Ureter (tissue), 1 donor: ENCODE data around the gene PSMD1. TPM values are rescaled to one million over a fixed set of nuclear protein-coding genes. Genes with fewer than 3 reads are reported as not detected.
A peak's percentile ranks its signal among the peaks of the same experiment; 100 is the strongest.

Source experiments
- DNase-seq: peaks from one replicate; pipeline ENCODE4 v3.0.0-alpha.2; 2020; ENCODE audit warnings: low spot score
- total RNA-seq: library from RNA; stranded (reverse); gene quantifications from one replicate; pipeline ENCODE4 v1.2.4, GENCODE V29; 2023
- donor health status: DM: yes; HTN: yes; CAD: no.

PSMD1 gene
- total RNA-seq, 1 donor from 2014 or later: 102 TPM

DNA sequence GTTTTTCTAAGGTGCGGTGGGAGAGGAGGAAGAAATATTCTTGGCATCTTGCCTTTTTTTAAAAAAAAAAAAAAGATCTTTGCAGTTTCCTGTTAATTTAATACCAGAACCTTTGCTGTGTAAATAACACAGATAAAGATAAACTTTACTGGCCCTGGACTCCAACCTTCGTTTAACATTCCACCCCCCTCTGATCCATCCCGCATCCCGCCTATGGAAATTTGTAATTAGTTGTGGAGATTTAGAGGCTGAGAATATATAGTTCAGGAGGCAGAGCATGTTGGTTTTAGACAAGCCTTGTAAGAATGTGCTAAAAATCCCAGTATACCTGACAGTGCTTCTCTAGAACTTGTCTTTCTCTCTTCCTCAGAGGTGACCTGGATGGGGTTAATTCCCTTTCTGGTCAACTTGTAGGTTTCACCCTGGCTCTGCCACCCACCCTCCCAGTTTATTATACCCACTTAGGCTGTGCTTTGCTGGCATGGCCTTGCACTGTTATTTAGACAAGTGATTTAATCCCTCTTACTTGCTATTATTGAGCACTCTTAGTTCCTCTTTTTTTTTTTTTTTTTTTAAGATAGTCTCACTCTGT is 22.3 kb upstream of the PSMD1 start:
- no peak for DNase-seq

DNA sequence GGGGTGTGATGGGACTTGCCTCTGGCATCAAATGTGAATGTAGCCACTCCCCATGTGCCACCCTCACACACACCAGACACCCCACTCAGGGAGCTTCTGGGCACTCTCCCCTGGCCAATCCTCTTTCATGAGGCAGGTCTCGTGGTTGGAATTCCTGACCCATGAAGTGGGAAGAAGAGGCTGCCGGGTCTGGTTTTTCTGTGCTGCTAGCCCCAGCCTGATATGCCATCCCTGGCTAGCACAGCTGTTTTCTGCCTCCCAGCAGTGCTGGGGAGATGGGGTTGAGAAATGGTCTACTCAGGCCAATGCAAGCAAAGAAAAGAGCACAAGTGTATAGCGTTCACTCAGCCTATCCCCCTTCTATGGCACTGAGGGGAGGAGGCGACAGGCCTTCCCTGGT is 20.5 kb upstream of the PSMD1 start:
- no peak for DNase-seq

DNA sequence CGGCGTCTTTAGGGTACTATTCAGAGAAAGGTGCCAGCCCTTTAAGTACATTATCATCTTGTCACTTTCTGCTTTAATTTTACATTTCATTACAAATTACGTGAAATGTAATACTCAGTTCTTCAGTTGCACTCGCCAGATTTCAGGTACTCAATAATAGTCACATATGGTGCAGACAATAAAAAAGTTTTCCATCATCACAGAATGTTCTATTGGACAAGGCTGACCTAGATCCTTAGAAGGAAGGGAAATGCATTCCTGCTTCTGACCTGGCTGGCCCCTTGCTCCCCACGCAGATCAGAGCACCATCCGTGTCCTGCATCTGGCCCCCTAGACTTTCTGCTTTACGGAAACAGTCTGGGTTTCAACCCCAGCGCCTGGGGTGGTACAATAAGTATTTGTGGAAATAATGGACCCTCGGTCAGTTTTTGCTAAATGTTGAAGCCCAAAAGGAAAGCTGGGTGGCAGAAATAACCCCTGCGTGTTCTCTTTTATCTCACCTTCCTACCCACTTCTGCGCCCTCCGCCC is 20.0 kb upstream of the PSMD1 start:
- no peak for DNase-seq

DNA sequence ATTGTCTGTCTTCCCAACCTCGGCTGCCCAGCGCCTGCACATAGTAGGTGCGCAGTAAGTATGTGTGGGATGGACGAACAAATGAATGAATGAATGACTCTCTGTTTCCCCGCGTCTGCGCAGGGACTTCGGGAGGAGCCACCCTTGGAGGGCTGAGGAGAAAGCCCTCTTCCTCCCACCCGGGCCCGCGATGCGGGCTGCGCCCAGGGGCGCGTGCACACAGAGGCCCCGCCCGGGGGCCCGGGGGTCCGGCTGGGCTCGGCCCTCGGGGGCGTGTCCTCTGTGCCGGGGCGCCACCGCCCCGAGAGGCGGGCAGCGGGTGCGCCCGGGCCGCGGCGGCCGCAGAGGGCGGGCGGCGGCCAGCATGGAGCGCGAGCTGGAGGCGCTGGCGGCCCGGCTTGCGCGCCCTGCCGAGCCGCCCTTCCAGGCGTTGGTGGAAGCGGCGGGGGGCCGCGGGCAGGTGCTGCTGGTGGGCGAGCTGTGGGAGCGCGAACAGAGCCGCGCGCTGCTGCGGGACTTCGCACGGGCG is 19.4 kb upstream of the PSMD1 start, which contains the start of gene C2orf72:
Gene C2orf72 (plus strand): TSS at position 322 of the 529 bp plus-strand sequence. CDS start 43 bp downstream, at position 365.
- no peak for DNase-seq

DNA sequence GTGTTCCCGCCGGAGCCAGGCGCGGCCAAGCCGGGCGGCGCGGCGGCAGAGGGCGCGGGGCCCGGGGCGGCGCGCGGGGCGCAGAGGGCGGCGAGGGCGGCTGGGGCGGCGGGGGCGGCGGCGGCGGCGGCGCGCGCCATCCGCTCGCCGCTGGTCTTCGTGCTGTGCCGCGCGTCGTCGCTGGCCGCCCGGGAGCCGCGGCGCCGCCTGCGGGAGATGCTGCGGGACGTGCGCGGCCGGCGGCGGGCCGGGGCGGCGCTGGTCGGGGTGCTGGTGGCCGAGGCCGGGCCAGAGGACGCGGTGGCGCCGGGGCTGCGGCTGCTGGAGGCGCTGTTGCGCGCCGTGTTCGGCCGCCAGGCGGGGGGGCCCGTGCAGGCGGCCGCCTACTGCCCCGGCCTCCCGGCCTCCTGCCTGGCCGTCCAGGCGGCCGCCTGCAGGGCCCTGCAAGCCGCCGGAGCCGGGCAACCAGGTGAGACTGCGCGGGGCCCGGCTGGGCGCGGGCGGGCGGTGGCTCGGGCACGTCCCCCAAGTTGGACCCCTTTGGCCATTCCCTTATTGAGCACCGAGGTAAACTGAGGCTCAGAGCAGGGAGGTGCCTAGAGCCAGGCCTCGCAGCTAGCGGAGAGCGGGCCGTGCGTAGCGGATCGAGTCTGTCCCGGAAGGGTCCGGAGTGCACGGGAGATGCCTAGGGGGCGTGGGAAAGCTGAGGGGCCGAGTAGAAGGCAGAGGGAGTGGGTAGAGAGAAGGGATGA is 18.8 kb upstream of the PSMD1 start:
- no peak for DNase-seq

DNA sequence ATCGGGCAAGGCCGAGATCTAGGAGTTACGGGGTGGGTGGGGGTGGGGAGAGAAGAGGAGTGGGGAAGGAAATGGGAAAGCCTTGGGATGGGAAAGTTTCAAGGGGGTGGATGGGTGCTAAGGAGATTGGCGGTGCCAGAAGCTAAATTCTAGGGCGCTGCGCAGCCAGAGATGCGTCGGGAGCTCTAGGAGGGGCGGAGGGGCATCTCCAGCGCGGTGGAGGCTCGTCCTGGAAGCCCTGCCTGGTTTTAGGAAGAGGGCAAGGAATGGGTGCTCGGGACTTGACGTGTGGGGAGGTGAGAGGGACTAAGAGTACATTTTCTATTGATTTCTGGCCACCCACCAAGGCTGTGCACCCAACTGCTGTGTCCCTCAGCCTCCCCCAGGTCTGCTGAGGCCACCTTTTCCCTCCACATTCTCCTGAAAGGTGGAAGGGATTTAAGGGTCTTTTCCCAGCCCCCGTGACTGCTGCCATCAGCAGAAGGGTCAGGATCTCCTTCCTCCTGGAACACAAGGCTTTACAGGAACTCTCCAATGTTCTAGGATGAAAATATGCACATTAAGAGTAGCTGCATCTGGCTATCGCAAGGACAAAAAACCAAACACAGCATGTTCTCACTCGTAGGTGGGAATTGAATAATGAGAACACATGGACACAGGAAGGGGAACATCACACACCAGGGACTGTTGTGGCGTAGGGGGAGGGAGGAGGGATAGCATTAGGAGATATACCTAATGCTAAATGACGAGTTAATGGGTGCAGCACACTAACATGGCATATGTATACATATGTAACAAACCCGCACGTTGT is 18.0 kb upstream of the PSMD1 start:
- no peak for DNase-seq

DNA sequence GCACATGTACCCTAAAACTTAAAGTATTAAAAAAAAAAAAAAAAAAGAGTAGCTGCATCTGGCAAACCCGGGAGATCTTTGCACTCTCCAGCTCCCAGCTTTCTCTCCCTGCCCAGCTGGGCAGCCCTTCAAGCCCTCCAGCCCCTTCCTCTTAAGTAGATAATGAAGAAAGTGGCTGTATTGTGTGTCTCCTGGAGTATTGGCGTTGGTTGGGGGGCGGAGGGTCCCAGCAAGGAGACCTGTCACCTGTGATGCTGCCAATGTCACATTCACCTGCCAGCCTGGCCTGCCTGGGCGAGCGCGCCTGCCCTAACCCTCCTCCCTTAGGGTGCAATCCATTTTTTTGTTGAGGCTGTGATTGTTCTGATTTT is 17.4 kb upstream of the PSMD1 start:
- no peak for DNase-seq

DNA sequence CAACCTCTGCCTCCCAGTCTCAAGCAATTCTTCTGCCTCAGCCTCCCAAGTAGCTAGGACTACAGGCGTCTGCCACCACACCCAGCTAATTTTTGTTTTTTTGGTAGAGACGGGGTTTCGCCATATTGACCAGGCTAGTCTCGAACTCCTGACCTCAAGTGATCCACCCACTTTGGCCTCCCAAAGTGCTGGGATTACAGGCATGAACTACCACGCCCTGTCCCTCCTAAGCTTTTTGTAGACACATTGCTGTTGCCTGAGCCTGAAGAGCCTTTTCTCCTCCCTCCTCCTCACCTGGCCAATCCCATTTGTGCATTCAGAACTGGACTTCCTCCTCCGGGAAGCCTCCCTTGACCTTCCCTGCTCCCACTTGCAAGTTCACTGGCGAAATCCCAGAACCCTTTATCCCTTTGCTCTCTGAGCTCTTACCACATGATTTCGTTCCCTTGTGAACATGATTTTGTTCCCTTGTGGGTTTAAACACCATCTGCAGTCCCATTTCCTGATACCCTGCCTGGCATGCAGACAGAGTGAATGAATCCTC is 16.8 kb upstream of the PSMD1 start:
- DNase-seq: no peak

DNA sequence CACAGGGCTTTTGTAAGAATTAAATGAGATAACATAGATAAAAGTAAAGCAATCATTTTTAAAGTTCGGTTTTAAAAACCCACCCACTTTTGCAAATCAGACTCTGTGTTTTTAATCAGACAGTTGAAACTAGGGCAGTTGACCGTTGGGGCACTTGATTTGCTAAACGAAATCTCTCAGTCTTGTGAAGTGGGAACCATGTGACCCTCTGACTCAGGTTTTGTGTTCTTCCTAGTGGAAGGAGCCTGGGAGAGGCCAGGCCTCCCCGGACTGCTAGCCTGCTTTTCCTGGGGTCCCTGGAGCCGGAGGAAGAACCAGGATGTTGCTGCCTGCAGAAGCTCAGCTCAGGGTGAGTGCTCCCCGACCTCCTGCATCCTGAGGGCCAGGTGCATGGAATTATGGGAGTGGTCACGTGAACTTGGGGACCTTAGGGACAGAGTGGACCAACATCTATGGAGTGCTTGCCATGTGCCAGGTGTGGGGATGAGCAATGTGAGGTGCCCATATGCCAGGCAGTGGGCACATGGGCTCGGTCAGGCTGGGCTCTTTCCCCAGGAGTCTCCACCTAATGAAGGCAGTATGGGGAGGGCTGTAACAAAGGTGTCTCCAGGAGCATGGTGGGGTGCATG is 15.5 kb upstream of the PSMD1 start:
- DNase-seq: no peak

DNA sequence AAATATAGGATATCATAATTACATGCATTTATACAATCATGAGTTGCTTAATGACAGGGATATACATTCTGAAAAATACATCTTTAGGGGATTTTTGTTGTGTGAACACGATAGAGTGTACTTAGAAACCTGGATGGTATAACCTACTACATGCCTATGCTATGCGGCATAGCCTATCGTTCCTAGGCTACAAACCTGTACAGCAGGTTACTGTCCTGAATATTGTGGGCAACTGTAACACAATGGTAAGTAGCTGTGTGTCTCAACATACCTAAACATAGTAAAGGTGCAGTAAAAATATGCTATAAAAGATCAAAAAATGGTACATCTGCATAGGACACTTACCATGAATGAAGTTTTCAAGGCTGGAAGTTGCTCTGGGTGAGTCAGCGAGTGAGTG is 12.9 kb upstream of the PSMD1 start:
- no peak for DNase-seq

DNA sequence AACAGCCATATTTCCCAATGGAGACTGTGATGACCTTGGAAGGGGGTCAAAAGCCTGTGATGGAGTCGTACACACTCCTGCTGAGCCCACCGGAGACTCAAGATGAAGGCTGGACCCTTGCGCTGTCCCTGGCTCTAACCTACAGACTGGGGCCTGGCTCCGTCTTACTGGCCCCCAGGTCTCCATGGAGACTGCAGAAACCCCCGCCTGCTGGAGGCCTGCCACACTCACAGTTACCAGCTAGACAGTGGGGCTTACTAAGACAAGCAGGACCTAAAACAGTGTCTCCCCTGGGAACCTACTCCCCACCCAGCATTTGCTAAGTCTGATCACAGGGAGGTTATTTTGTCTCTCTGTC is 9.8 kb upstream of the PSMD1 start:
- peak; percentile 26 for DNase-seq

DNA sequence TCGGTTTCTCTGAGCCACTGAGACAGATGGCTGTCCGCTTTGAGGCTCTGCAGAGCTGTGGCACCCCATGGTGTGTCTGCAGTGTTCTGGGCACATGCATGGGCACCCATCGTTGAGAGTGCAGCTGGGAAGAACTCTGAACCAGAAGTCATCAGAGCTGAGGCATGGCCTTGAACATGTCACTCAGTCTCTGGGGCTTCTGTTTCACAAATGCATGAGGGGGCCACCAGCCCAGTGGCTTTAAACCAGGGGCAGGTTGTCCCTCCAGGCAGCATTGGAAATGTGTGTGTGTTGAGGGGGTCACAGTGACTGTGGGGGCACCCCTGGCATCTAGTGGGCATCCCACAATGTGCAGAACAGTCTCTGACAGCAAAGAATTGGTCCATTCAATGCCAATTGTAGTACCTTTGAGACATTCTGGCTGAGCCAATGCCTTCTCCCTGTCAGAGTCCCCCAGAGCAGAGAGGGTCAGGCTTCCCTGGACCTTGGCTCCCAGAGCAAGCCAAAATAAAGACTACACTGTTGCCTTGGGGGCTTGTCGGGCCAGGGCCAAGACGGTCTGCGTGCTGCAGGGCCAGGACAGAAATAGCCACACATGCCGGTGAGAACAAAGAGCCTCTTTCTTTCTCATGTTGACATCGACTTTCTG is 9.3 kb upstream of the PSMD1 start:
- DNase-seq: no peak

DNA sequence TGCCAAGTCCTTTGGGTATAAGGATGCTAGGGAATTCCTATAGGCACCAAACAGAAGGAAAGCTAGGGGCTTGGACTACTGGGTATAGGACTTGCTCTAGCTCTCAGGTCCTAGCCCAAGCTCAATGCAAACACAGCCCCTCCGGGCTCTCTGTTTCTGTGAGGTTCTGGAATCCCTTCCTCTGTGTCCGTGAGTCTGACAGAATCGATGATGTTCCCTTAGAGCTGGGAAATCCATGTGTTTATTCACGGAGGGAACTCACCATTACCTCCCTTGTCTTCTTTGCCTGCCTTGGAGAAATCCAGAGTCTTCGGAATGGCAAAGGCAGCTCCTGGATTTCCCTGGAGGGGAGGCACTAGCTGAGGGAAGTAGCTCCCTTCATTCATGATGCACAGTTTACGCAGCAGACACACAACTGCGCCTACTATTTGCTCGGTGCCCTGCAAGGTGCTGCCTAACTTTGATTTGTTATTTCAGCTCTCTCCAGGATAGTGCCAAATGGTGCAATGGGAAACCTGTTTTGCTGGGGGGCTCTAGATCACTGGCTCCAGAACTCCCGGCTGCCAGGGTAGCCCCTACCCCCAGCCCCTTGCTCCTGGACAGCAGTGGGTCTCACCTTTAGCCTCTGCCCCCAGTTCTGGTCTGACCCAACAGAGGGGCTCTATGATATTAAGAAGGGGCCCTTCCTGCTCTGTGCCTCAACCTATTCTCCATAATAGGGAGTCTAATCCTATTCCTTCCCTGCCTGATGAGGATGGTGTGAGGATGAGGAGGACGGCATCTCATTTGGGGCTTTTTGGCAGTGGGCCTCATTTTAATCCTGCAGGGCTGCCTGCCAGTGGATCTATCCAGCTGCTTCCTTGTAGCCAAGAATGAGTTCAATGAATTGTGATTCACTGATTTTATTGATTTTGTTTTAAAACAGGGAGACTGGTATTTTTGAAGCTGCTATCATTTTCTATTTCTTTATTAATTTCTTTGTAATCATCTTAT is 8.4 kb upstream of the PSMD1 start:
- no peak for DNase-seq

DNA sequence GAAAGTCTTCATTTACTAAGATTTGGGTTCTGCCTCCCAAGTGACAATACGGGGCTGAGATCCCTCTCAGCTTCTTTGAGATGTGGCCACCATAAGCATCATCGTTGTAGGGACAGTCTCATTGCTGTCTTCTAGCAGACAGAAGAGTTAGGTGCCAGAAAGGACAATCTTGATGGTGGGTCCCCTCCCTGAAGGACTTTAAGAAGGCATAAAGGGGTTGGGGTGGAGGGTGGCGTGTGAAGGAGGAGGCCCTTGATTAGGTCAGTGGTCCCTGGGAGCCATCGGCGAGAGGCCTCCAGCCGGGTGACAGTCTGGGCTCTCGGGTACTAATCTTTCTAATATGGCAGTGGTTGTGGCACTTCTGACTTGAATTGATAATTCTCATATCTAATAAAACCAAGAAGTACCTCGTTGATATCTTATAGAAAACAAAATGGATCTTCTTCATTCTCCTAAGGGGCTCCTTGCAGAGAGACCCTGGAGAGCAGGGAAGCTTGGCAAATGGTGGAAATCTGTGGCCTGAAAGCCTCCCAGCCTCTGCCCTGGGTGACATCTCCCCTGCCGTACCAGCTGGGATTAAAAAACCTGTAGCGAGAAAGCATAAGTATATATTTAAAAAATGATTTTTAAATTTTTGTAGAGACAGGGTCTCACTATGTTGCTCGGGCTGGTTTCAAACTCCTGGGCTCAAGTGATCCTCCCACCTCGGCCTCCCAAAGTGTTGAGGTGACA is 7.2 kb upstream of the PSMD1 start:
- no peak for DNase-seq

DNA sequence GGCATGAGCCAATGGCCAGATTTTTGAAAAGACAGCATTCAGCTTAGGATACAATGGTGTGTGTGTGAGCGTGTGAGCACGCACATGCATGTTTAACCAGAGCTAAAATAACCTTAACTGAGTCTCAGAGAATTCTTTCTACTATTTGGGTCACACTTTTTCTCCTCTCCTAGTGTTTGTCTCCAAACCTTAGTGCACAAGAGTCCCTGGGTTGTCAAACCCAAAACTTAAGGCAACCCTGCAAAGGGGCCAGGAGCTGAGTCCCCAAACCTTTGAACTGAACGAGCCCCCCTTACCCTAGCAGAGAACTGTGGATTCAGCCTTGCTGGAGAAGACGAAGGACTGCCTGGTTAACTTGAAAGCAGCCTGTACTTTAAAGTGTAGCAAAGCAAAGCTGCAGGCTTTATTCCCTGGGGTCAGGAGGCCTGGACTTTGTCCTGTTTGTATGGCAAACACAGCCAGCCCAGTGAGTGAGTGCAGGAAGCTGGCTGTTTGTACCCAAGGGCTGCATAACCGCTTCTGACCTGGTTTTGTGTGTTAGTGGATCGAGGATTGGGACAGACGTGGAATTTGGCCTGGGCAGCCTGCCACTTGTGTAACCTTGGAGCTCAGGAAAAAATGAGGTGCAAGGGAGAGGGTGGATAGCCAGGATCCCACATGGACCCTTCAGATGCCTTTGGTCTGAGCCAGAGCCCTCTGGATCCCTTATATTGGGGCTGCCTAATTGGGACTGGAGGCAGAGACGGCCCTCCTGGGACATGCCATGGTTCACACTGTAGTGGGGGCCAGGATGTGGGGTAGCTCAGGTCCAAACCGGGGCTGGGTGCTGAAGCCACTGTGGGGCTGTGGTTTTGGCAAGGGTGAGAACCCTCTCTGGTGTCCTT is 6.4 kb upstream of the PSMD1 start:
- no peak for DNase-seq

DNA sequence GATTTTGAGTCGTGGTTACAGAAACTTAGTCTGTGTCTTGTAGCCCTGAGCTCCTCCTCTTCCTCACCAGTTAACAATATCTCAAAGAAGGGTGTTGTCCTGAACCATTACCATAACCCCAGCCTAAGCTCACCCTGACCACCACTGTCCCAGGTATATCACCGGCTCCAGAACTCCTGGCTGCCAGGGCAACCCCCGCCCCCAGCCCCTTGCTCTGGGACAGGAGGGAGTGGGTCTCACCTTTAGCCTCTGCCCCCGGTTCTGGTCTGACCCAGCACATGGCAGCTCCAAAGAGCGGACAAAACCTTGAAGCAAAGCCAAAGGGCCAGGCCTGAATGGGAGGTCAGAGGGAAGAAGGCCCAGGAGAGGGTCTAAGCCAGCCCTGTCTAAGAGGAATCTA is 5.6 kb upstream of the PSMD1 start:
- DNase-seq: no peak

DNA sequence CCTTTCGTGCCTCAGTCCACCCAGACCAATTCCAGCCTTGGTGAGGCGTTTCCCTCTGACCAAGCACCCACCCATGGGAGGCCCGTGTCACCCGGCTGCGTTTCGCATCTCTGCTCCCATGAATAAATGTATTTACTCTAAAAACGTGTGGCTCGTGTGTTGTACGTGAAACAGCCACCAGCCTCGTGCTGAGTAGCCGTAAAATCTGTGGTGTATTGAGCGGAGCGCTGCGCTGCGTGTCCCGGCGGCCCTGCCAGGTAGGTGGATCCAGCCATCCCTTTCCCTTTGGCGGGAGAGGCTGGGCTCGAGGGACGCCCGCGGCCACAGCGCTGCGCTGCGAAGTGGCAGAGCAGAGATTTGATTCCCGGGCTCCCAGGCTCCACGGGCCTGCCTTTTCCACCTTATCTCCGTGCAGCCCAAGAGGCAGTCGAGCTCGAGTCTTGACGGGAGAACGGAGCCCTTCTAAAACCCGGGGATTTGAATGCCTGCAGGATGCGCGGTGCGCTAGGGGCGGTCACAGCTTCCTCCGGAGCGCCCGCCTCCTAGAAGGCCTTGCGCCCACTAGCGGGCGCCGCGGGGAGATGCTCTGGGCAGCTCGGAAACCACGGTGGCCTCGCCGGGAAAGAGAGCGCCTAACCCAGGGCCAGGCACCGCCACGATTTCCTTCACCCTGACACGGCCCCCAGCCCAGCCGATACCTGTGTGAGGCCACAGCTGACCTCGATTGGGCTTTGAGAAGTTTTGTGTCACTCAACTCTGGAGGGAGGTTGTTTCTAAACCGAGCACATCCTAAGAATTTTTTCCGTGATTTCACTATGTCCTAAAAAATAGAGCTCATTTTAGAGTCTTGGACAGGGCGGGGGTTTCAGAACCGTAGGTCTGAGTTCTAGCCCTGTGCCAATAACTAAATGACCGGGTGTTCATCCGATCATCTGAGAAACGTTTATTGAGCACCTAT is 3.9 kb upstream of the PSMD1 start:
- DNase-seq: peak; percentile 78
